DMS 273 (cell line): Measurements from ENCODE around the gene ETFRF1.

Source experiments
- DNase-seq: peaks from one replicate; lab custom pipeline; 2025; ENCODE audit not compliant: unreplicated experiment; lab: John Stamatoyannopoulos, UW

ETFRF1 gene

DNA sequence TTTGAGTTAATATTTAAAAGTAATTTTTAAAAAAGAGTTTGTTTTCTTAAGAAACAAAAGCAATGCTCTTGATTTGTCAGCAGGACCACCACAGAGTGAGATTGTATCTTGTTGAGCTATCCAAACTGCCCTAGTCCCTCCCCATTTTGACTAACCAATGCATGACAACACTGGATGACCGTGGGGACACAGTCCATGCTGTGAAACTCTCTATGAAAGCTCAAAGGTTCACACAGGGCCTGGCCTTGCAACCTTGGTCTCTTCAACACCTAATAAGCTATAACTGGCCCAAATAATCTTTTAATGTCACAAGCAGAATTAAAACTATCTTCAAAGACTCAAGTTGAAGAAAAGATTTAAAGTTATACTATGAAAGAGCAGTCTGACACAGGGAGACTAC, 13.5 kb downstream of the ETFRF1 start:
- no peak for DNase-seq

DNA sequence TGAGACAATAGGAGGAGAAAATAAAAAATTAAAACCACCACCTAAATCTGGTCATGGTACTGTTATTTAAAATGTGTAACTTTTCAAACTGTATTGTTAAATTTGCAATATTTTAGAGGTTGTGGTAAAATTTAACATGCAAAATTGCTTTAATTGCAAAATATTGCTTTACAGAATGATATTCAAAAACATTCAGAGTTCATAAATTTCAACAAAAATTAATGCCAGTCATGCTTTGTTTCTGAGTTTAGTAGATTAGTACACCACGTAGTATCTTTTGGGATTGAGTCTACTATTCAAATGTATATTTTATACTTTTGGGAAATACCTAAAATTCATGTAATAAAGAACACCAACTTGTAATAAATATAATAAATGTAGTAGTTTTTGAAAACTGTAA, 18.3 kb downstream of the ETFRF1 start:
- no peak for DNase-seq

DNA sequence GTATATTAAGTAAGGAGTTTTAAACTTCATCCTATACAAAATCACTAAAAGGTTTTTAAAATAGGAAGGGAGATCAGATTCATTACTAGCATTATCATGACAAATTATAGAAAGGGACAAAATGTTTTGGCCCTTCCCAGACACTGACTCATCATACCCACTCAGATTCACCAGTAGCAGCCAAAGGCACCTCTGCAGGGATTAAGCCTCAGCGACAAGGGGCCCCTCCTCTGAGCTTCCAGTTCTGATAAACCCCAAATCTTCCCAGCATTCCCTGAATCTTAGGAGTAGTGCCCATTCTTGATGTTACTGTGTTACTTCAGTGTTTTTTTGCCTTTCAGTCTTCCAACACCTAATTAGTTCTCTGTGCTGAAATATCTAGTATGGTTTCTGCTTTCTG, 41.2 kb downstream of the ETFRF1 start:
- DNase-seq = no peak

DNA sequence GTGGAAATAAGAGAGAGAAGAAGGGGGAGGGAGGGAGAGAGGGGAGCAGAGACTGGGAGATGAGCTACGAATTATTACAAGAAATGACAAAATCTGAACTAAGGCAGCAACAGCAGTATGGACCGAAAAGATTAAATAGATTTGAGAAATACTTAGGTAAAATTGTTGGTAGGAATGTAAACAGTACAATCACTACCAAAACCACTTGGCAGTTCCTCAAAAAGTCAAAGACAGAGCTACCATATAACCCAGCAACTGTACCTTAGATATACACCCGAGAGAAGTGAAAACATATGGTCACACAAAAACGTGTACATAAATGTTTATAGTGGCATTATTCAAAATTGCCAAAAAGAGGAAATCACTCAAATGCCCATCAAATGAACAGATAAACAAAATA, 41.6 kb downstream of the ETFRF1 start:
- no peak for DNase-seq

DNA sequence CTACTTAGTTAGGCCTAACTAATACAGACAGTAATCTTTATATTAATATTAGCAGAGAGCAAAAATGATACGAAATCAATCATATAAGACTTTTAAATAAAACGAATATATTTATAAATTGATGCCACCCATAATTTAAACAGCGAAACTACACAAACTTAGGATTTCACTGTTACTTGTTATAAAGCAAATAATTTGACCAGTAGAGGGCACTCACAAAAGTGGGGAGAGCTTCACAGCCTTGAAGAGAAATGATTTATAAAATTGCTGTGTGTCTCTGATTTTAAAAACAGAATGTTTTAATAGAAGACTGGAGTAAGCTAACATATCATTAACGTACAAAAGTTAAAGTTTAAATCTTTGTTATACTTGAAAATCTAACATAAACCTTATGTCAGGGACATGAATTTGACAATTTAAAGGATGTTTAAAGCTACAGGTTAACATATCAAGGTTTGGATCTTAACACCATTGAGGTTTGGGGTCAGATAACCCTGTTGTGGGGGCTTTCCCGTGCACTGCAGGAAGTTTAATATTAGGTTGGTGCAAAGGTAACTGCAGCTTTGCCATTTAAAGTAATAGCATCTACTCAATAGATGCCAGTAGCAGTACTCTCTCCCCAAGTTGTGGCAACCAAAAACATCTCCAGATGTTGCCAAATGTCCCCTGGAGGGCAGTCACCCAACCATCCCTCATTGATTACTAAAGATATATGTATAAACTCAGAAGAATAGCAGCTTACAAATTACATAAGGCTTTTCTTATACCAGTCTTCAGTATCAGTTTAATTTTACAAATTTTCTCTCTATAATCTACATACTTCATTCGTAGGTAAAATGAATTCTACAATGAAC, 46.4 kb downstream of the ETFRF1 start:
- DNase-seq = peak; percentile 50

DNA sequence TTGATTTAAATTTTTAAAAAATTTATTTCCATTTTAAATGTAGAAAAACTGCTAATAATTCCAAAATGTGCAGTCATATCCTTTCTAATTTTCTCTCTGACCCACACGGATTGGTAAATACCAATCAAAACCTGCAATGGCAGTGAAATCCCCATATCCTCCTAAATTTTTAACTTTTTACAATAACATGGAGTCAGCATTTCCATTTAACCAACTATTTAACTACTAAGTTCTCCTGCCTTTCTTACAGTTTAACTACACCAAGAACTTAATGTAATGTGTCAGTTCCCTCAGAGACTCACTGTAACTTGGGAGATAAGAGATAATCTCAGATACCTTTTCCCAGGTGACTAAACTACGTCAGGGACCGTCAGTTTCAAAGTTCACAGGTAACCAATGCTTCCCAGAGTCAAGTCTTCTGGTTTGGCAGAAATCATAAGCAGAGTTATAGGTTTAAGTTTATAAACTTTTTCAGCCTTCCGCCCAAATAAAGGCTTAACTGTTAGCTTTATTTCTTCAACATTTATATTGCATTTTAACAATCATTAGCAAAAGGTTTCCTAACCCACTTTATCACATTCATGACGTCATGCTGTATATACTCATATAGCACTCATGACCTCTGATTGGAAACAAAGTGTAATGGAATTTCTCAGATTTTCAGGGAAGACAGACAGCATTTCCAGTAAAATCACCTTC, 48.1 kb downstream of the ETFRF1 start:
- DNase-seq = no peak

DNA sequence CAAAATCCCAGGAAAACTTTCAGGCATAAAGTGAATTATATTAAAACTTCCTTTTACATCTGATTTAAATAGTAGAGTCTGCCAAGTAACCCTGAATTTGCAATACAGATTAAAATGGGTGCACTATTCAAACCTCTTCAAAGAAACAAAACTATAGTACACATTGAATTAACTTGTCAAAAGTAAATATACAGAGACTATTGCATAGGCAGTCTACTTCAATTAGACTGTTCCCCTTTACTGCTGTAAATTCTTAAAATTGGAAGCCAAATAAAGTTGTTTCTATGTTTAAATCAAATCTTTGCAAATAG, 48.6 kb downstream of the ETFRF1 start:
- DNase-seq = no peak

DNA sequence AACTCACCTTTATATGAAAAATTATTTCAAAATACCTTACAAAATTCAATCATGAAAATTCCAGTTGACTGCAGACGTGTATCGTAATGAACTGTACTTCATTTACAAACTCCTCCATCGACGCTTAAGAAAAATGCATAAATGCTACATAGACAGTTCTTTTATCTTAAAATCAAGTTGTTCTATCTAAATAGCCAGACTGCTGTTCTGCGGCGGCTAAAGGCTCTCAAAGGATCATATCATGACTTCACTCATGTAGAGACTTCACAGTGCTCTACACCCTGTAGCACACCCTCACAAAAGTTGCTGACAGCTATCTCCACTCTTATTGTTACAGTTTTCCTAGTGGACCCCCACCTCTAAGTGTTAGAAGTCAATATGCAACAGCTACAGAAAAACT, 50.5 kb downstream of the ETFRF1 start:
- DNase-seq = no peak

DNA sequence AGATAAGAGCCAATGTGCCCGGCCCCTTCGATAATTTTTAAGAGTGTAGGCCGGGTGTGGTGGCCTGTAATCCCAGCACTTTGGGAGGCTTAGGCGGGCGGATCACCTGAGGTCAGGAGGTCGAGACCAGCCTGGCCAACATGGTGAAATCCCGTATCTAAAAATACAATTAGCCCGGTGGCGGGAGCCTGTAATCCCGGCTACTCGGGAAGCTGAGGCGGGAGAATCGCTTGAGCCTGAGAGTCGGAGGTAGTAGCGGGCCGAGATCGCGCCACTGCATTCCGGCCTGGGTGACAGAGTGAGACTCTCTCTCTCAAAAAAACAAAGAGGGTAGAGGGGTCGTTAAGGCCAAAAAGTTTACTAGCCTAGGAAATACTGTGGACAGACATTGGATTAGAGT, 53.1 kb downstream of the ETFRF1 start:
- DNase-seq = no peak

DNA sequence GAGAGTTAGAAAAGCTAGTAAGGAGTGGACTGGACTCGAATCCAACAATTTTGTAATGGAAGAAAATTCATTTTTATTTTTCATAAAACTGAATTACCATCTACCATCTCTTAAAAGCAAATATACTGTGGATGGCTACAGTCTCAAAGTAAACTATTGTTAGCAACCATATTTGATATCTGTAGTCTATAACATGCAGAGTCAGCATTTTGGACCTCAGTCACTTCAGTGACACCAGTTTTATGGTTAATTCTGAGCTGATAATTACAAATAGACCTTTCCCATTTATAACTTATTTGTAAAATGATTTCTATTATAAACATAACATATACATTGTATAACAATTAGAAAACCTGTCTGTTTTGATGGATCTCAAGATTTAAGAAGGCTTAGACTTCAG, 53.7 kb downstream of the ETFRF1 start:
- DNase-seq = no peak

DNA sequence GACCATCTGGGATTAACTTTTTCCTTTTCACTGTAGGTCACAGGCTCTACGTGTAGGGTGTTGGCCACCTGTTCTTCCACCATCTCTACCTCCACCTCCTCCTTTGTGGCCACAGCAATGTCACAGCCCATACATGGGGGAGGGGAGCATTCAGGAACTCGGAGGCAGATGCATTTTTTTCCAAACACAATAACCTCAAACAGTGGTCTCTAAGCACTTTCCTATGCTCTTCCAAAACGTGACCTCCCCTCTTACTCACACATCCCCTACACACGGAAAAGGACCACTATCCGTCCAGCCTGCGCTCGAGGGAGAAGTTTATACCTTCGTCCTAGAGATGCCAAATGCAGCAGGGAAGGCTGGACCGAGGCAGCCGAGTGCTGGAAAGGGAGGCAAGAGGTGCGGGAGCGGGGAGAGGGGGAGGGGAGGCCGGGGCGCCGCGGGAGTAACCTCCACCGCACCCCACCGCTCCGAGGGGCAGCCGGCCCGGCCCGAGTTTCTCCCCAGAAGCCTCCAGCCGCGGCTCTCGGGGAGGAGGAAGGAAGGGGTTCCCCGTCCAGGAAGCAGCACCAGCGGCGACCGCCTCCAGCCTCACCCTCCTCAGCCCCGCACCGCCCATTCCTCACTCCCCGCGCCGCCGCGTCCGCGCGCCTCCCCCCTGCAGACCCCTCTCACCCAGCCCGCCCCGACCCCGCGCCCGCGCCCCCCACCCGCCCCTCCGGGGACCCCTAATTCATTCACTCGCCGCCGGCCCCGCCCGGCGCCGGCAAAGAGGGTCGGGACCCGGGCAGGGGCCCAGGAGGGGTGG, 55.1 kb downstream of the ETFRF1 start:
- peak; percentile 48 for DNase-seq

DNA sequence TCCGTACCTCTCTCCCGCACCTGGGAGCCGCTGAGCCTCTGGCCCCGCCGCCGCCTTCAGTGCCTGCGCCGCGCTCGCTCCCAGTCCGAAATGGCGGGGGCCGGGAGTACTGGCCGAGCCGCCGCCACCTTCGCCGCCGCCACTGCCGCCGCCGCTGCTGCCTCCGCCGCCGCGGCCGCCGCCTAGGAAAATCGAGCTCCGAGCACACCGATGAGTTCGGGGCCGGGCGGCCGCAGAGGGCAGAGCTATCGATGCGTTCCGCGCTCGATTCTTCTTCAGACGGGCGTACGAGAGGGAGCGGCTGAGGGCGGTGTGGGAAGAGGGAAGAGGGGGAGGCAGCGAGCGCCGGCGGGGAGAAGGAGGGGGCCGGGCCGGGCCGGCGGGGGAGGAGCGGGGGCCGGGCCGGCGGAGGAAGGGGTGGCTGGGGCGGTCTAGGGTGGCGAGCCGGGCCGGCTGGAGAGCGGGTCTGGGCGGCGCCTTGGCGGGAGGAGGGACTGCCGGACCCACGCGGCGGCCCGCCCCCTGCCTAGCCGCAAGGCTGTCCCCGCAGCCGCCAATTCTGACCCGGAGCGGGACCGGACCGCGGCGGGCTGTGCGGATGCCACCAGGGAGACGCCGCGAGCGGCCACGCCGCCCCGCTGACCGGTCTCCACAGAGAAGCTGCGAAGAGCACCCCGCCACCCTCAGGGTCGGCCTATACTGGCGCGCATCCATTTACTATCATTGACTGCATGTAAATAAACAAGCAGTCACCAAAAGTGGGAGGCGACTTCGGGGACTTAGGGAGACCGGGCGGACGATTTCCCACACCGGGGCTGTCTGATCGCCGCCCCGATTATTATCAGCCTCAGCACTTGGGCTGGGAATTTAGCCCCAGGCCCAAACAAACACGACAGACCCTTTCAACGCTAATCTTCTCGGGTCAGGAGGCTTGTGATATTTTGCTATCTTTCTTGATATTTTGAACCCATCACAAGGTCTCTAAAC, 56.0 kb downstream of the ETFRF1 start, which contains the start of gene KRAS:
TSS of gene KRAS (minus strand) at position 186 of the 987 bp plus-strand sequence.
- peak; percentile 96 for DNase-seq

DNA sequence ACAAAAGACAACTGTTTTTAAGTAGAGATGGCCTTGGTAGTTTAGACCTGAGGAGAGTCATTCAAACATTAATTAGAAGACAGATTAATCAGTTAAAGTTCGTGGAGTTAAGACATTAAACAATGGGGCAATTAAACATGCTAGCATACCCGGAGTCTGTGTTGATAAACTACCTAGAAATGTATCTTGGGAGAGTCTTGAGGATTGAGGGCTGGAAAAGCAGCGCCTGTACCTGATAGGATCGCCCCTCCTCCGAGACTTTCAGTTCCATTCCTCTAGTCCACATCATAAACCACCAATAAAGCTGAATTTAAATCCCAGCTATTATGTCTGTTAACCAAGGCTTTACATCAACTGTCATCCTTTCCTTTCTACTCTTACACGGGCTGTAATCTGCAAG, 56.7 kb downstream of the ETFRF1 start:
- DNase-seq = no peak

DNA sequence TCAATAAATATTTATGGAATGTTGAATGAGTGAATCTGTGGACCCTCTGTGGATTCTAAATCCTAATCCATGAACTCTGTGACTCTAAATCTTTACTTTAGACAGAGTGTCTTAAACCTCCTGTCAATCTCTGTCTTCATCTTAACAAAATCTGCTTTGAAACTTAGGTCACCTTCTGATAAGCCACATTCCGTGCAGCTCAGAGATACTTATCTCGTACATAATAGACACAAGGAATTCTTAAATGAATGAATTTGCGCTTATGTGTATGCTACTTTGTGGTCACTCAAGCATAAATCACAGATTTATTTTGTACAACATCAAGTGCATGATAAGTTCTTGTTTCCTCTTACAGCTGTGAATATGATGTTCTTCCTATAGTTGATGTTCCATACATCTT, 57.9 kb downstream of the ETFRF1 start:
- no peak for DNase-seq

DNA sequence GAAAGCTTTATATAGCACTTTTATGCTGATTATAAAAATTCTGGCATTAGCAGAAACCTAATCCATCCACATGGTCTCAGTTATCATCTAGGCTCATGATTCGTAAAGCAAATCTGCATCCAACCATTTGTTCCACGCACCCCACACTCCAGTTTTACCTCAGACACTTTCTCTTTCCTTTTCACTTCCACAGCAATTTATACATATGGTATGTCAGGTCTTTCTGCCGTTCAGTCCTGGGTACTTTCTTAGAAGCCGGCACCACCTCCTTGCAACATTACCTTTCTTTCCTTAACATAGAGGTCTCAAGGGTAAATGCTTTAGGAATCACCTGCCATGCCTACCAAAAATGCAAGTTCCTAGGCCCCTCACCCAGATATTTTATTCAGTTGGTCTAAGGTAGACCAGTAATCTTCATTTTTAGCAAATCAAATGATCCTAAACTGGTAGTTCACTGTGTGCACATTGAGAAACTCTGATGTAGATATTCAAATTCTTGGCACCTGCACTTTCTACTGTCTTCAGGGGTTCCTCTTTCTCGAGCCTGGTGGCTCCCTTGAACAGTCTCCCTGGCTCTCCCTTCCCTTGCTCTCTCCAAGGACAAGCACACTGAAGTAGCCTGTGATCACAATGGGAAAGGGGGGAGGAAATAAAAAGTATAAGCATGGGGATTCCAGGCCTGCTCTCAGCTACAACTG, 58.5 kb downstream of the ETFRF1 start:
- DNase-seq = no peak

DNA sequence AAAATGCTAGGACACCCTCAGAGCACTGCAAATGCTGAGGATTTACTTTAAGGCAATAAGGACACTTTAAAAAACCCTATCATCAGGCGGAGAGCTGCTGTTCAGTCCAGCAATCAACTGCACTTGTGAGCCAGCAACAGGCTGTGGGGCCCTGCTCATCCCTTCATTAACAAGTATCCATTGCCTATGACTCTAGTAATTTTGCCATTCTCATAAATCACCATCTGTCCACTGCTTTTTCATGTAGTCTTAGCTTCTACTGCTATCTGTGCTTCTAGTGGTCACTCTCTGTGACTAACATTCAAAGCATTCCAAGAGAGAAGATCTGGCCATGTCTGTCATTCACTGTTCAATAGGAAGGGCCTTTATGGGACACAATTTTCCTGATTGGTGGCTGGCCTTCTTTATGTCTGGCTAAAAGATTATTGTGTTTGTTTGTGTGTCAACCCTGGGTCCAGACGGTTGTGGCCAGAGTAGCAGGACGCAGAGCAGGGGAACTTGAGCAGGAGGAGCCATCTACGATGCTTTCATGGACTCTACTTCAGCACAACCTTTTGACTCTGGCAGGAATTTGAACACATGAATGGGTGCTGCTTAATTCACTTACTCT, 59.3 kb downstream of the ETFRF1 start:
- peak; percentile 14 for DNase-seq
